HG03575 (cell line): ENCODE data around the gene MCFD2.

Experiments used
- ATAC-seq: cut with Tn5 transposase; IDR thresholded peaks from one replicate; pipeline ENCODE4 v1.9.1; 2021; ENCODE audit not compliant: unreplicated experiment, insufficient number of reproducible peaks, low FRiP score; ENCODE audit errors: extremely low read depth

Gene MCFD2

DNA sequence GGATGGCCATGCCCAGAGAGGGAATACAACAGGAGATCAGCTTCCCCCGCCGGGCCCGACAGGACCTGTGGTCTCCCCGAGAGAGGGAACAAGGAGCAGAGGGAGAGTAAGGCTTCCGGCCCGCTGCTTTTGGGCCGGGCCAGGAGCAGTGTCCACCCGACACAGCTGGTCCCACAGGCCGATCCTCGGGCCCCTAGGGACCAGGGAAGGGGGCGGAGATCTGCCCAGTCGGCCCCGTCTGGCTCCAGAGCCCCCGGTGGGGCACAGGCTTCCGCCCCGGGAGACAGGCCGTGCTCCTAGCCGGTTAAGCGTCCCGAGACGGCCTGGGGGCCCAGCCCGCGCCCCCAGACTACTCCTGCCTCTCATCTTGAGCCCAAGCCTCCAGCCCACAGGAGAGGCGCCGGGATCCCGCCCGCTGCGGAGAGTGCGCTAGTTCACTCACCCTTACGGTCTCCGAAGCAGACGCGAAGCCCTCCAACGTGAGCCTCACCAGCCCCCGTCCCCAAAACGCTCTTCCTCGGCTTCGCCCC is at the start of gene MCFD2:
TSS of gene MCFD2 (minus strand) at position 526 of the 530 bp plus-strand sequence. CDS start 6,635 bp downstream, outside the sequence.
- ATAC-seq: no peak

DNA sequence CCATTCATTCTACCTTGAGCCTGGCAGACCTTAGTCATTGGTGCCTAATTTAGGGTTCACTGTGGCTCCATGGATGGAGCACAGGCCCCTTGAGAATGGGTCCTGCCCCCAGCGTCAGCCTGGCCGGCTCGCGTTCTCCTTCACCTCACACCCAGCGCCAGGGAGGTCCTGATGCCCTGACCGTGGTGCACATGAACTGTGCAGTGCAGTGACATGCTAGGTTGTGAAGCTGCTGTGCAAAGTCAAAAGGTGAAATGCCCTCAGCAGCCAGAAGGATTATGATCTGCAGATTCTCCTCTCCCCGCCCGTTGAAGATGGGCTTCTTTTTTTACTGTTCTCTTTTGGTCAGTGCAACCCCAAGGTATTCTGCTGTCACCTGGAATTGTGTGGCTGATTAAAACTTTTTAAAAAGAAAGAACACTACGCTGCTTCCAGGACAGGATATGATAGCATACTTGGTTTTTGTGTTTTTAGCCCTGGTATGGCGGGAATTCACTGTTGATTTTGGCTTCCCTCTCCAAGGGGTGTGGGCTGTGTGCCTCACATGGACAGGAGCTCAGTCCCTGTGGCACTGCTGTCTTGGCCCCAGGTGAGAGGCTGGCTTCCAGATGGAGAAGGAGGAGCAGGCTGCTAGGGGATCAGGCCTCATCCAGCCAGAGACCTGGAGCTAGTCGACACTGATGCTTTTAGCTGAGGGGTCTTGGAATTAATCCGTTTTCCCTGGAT is 49.4 kb upstream of the MCFD2 start:
- ATAC-seq: no peak

DNA sequence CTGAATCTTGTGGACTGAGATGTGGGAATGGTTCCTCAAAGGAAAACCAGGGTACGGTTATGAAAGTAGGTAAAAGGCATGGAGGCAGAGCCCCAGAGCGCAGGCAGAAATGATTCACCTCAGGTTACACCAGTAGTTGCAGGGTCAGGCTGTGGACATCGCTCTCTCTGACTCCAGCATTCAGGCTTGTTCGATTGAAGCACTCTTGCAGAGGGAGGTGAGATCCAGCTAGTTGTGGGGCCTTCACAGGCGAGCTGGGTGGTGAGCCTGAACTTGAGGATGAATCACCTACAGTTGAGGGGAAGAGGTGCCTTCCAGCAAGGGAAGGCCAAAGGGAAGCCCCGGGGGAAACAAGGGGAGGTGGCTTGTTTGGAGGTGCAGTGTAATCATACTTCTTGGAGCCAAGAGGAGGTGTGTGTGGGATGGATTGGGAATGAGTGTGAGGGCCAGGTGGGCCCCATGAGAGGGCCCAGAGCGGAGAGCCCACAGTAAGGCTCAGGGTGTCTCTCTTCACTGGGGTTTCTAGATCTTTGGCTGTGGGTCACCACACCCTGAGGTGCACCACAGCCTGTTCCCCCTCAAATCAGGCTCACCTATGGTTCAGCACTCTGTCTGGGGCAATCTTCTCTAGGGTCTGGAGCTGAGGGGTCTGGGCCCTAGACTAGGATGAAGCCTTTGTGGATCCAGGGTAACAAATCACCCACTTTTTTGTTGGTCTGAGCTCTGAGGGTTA is 48.5 kb upstream of the MCFD2 start:
- ATAC-seq: no peak

DNA sequence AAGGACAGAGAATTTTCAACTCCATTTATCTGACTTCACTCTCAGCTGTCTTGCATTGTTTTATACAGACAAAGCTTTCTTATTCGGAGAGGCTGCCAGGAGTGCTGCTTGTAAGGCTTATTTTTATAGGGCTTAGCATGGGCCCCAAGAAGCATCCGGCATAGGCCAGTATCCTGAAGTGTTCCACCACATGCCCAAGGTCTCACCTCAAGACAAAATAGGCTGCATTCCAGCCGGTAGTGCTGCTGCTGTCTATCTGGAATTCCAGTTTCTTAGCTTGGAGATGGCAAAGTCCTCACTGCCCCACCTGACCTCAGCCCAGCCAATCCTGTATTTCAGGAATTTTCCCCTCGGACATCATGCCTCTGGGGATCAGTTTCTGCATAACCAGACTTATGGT is 47.6 kb upstream of the MCFD2 start:
- ATAC-seq: no peak

DNA sequence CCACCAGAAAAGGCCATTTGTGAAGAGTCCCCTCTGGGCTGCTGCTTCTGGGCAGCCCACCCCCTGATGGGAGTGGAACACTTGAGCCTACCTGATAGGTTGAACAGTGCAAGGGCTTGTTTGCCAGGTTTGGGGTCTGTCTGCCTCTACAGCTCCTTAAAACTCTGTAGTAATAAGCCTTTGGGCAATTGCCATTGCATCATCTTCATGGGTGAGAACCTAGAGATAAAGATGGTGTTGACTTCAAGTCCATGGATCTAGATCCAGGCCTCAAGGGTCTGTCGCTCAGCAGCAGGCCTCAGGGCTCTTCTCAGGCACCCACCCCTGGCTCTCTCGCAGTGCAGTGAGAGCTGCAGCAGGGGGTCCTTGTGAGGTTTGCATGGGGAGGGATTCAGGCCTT is 47.1 kb upstream of the MCFD2 start:
- ATAC-seq: no peak

DNA sequence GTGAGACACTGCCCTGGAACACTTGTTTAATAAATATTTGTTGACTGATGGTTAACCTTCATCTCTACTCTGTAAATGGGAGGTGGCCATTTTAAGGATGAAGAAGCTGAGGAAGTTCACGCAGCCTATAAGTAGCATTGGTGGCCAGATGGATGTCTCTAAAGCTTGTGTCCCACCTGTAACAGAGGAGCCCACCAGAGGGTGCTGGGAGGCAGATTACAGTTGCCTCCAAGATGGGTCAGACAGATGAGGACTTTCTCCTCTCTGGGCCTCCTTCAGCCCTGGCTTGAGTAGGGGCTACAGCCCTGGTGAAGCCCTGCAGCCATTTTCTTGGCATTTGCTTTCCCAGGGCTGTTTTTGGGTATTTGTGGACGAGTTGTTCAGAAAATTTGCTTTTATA is 45.0 kb upstream of the MCFD2 start:
- no peak for ATAC-seq

DNA sequence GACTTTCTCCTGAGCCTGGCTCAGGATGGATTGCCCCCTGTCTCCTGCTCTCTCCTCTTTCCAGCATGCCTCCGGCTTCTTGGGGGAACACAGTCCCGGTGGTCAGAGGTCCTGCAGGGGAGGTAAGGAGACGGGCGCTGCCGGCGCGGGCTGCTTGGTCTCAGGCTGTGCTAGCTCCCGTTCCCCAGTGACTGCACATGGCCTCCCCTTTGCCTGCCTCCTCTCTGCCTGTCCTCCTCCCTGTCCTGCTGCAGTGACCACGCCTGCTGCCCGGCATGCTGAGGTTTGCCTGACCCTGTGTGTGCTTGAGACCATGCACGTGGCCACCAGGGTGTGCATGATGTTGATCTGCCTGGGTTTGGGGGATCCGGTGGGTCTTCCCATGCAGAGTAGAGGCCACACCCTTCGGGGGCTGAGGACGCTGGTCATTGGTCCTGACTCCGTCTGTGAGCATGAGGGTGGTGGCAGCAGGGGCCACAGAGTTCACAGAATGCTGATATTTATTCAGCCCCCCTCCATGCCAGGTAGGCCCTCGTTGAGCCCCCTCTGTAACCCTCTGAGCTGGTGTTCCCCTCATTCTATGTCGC is 42.9 kb upstream of the MCFD2 start:
- ATAC-seq: no peak

DNA sequence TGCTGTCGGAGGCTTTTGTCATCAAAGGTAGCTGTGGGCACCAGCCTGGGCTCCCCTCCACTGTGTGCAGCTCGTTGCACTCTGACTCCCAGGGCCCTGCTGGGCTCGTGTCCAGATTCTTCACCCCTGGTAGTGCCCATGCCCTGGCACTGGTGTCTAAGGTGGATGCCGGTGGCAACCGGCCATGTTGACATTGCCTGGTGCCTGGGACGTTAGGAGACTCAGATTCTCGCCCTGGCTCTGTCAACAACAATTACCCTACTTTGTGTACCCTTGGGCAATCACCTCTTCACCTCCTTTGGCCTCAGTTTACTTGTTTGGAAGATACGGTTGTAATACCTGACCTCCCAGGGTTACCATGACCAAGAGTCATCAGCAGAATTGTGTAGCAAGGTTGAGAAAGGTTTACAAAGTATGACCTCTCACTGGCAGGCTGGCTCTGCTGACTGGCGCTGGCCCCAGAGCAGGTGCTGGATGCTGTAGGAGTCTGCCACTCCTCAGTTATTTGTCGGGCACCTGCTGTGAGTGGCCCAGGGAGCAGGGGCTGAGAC is 41.5 kb upstream of the MCFD2 start:
- no peak for ATAC-seq

DNA sequence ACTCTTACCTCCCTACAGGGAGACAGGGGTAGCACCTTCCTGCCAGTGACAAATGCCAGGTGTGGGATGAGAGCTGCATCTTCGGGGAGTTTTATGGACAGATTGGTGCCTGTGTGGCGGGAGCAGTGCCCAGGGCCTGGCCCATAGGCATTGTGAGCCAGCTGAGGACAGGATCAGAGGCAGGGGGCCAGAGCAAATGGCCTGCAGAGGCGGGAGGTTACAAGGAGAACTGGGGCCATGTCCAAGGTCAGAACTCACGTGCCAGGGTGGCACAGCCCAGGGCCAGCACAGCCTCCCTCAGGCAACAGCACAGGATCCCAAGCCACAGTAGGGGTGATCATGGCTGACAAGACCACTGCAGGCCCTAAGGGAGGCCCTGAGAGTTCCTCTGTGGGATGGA is 40.2 kb upstream of the MCFD2 start:
- no peak for ATAC-seq

DNA sequence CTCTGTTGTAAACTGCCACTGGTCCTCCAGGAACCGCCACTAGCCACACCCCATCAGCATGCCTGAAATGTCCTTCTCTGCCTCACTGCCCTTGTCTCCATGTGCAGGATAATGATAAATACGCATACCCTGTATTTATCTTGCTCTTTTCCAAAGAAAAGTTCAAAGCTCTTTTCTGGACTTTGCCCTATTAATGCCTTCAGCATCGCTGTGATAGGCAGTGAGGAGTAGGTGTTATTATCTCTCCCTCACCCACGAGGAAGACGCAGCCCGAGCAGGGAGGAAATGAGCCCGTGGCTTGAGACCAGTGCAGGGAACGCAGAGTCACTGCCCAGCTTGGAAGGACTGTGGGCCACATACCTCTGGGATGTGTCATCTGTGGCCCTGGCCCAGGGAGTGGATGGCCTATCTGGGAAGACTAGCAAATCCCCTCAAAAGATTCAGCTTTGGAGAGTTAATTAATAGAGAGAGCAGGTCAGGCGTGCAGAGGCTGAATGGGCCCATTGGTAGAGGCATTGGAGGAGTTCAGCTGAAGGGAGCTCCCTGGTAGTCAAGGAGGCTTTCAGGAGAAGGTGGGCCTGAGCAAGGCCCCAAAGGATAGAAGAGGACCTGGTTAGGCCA is 39.5 kb upstream of the MCFD2 start:
- no peak for ATAC-seq

DNA sequence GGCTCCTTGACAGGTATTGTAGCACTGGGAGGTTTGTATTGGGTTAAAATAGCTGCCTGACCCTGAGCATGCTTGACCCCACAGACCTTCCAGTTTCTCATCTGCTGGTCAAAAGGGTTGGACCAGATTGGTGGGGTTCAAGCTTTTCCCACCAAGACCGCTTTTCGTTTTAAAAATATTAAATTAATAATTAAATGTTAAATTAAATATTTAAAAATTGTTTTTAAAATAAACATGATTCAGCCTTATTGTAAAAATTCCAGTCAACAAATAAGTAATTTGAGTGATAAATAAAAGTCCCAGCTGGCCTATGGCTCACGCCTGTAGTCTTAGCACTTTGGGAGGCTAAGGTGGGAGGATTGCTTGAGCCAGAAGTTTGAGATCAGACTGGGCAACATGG is 36.6 kb upstream of the MCFD2 start:
- no peak for ATAC-seq

DNA sequence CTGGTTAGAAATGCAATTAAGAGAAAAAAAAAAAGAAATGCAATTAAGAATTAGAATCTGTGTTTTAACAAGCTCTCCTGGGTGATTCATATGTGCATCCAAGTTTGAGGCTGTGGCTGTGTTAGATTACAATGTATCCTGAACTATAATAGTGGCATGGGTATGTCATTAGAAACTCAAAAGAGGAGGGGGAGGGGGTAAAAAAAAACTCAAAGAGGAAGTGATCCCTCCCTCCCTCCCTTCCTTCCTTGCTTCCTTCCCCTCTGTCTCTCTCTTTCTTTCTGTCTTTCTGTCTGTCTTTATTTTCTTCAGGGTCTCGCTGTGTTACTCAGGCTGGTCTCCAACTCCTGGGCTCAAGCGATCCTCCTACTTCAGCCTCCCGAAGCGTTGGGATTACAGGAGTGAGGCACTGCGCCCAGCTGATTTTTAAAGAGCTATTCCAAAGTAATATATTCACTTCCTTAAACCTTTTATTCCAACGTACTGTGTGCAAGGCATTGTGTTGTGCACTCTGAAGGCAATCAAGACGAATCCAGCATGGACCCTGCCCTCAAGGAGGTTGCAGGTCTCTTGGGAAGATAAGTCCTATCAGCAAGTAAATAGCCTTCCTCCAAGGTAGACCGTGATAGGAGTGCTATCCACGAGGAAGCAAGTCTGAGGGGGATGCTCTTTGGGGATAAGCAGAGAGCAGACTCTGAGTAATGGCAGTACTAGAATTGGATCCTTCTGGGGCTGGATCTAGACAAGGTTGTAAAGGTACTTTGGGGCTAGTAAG is 35.9 kb upstream of the MCFD2 start:
- ATAC-seq: no peak

DNA sequence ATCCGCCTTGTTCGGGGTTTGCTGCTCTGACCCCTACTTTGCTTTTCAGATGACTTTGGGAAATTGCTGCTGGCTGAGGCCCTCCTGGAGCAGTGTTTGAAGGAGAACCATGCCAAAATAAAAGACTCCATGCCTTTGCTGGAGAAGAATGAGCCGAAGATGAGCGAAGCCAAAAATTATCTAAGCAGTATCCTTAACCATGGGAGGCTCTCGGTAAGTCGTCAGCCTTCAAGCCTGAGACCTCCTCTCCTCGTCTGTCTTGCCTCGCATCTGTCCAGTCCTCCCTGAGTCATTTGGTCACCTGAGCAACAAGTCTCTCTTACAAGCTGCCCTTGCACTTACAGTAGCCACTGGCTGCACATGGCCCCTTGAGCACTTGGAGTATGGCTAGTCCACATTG is 34.7 kb upstream of the MCFD2 start:
- no peak for ATAC-seq

DNA sequence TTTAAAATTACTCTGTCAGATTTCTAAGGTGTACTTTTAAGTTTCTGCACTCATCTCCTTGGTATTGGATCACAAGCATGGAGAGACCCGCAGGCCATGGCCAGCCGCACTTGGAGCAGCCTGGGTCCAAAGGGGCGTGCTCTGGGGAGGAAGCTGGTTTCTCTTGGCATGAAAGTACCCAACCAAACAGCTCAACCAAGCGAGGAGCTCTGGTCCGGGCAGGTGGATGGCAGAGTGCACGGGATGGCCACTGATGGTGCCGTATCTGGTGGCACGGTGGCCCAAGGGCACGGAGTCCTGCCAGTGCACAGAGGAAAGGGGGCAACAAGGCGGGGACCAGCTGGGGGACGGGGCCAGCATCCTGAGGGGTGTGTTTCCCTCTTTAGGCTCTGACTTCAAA is 32.2 kb upstream of the MCFD2 start:
- ATAC-seq: no peak

DNA sequence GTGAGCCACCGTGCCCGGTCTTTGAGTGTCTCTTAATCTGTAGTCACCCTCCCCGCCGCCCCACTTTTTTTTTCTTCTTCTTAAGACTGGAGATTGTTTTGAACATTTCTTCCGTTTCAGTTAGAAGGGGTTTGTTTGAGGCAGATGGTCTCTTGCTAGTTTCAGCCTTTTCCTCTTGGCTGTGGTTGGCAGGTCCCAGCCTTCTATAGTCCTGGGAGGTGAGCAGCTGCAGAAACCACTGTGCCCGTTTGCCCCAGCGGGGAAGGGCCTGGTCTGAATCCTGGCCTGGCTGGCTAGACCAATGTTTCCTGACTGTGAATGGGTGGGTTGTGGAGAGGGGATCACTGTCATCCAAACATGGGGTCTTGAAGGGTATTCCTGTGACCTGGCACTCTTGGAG is 30.1 kb upstream of the MCFD2 start:
- no peak for ATAC-seq

DNA sequence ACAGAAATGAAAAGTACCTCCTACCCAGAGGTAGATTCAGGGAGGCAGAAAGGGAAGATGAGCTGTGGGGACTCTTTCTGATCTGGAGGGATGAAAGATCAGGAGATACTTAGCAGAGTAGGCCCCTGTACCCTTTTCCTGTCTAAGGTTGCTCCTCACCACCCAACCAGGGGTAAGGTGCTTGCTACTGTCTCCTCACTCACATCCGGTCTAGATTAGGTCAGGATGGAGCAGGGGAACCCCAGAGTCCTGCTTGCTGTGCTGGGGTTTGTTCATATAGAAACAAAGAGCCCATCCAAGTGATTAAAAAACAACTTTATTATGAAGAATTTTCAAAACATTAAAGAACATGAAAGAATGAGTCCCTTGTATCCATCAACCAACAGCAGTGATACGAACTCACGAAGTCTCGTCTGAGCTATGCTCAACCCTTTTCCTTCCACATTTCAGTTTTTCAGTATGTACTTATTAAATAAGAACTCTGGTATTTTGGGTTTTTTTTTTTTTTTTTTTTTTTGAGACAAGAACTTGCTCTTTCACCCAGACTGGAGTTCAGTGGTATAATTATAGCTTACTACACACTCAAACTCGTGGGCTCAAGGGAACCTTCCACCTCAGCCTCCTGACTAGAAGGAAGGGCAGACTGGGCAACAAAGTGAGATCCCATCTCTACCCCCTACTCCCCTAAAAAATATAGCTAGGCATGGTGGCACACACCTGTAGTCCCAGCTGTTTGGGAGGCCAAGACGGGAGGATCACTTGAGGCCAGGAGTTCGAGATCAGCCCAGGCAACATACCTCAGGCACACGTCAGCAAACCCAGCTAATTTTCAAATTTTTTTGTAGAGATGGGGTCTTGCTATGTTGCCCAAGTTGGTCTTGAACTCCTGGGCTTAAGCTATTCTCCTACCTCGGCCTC is 28.5 kb upstream of the MCFD2 start:
- ATAC-seq: peak; percentile 40

DNA sequence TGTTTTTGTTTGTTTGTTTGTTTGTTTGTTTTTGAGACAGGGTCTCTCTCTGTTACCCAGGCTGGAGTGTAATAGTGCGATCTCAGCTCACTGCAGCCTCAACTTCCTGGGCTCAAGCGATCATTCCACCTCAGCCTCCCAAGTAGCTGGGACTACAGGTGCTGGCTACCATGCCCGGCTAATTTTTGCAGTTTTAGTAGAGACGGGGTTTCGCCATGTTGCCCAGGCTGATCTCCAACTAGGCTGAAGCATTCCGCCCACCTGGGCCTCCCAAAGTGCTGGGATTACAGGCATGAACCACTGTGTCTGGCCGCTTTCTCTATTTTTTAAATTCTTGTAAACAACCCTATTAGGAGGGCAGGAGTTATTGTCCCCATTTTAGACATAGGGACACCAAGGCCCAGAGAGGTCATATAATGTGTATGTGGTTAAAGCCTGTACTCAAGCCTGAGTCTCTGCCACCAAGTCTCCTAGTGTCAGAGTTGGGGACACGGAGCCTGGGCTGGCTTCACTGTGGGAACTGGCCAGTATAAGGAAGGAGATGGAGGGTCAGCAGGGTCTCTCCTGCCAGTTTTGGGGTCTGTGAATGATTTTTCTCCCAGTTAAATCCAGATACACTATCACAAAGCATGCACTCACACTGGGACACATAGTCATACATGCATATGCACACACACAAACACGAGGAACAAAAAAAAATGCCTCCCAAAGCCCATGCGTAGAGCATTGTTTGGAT is 27.5 kb upstream of the MCFD2 start:
- no peak for ATAC-seq
